Activated CD4-positive, alpha-beta T cell treated with anti-CD3 and anti-CD28 coated beads, Interleukin-2, amount 10 ng/mL, durations not matched to agents 24 days and 14 days (primary cell): ENCODE results near the gene TBX1. TPM values are rescaled to one million over a fixed set of nuclear protein-coding genes. Genes with fewer than 3 reads are reported as not detected.

Experiments
- DNase-seq: peaks from one replicate; pipeline ENCODE4 v3.0.0; 2022
- H3K27ac Mint-ChIP-seq: one replicate; pipeline ENCODE4 v1.8.0; 2022; ENCODE audit warnings: mild to moderate bottlenecking, mixed read lengths
- H3K27me3 Mint-ChIP-seq: one replicate; pipeline ENCODE4 v1.8.0; 2022; ENCODE audit warnings: mixed read lengths
- H3K36me3 Mint-ChIP-seq: one replicate; pipeline ENCODE4 v1.8.0; 2022; ENCODE audit warnings: low read depth, mild to moderate bottlenecking, mixed read lengths
- H3K4me1 Mint-ChIP-seq: one replicate; pipeline ENCODE4 v1.8.0; 2021; ENCODE audit warnings: mixed read lengths
- H3K4me3 Mint-ChIP-seq: one replicate; pipeline ENCODE4 v1.8.0; 2022; ENCODE audit warnings: mild to moderate bottlenecking, moderate library complexity, mixed read lengths
- H3K9me3 Mint-ChIP-seq: one replicate; pipeline ENCODE4 v1.8.0; 2021; ENCODE audit warnings: mixed read lengths
- intact Hi-C: fragments of 100-400 bp; cut with micrococcal nuclease; formaldehyde crosslinking; loops from one replicate; pipeline ENCODE4 v1.15.1; 2023
- total RNA-seq: library from RNA; stranded (reverse); gene quantifications from 2 replicates; pipeline ENCODE4 v1.2.3, GENCODE V29; 2022

Gene TBX1
- total RNA-seq, 1 donor from 2014 or later, result not detected

DNA sequence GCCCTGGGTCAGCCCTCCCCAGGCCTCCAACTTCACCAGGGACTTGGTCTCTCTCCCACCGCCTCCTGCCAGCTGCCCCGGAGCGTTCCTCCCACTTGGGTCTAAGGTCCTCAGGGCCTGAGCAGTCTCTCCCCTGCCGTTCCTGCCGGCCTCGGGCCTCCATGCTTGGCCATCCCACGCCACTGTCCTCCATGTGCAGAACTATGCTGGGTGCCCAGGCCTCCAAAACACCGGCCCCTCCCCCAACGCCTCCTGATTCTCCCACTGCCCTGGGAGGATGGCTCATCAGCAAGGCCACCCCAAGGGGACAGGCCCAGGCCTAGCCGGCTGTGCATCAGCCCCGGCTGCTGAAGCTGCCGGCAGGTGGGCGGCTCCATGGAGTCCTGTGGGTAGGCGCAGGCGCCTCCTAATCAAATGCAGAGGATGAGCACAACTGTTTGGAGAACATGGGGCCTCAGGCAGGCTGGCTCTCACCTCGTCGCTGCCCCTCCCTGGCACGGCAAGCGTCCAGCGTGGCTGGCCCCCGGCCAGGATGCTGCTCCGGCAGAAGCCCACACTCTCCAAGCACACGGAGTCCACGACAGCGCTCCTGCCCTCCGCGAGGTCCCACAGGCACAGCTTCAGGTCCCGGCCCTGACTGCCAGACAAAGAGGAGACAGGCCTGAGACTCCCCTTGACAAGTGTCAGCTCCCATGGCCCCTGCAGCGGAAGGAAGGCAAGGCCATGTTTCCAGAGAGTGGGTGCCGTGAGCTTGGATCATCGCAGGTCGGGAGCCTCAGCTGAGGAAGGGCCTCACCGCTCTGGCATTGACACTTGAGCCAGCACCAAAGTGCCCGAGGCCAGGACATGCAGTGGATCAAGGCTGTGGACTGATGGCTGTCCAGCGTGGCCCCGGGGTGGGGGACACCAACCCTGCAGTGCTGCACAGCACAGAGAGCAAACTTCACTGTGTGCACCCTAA lies 51.5 kb downstream of the TBX1 start:
- intact Hi-C loops, result no loop called here
- Mint-ChIP-seq H3K27ac (no peak overlapping the region), H3K36me3 (no peaks in the 10 kb centered on the region), H3K27me3 (no peaks in the 10 kb centered on the region), H3K4me1 (no peaks in the 10 kb centered on the region), H3K4me3 (no peak overlapping the region), H3K9me3 (no peaks in the 10 kb centered on the region)
- no peak for DNase-seq

DNA sequence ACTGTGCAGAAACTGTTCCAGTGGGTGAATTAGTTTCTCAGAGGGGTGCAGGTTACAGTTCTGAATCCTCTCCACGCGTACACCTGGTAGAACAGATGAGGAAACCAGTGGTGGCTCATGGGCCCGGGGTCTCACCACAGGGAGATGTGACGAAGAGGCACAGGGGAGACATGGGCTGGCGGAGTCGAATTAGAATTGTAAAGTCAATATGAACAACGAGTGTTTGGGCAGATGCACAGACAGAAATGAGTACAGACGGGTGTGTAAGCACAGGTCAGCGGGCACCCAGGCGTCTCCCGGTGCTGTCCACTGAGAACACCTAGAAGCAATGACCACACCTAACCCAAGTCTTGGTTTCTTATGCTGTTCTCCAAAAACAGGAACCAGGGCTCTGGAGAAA lies 52.3 kb downstream of the TBX1 start:
- no peaks in the 10 kb centered on the region for H3K9me3 Mint-ChIP-seq

DNA sequence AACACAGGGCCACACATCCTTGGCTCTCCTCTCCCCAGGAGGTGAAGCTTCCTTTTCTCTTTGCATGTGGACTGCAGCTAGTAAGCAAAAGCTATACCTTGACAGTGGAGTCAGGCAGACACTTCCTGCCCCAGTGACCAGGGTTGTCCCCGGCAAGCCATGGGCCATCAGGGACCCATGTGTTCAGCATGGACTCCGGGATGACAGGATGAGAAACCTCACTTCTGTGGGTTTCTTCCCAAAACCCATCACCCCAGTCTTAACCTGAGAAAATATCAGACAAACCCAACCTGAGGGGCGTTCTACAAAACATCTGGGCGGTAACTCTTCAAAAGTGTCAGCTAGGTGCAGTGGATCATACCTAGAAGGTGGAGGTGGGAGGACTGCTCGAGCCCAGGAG lies 53.9 kb downstream of the TBX1 start:
- no peak for DNase-seq
- no peaks in the 10 kb centered on the region for H3K9me3 Mint-ChIP-seq
- no peak overlapping the region for H3K27ac Mint-ChIP-seq
- H3K27me3 Mint-ChIP-seq, result no peaks in the 10 kb centered on the region
- H3K4me3 Mint-ChIP-seq, result no peak overlapping the region
- no peaks in the 10 kb centered on the region for H3K36me3 Mint-ChIP-seq
- H3K4me1 Mint-ChIP-seq, result no peaks in the 10 kb centered on the region
- intact Hi-C loops, result no loop called here

More for the DNA sequence above, 52.3 kb downstream of the TBX1 start:
- no peaks in the 10 kb centered on the region for H3K4me1 Mint-ChIP-seq
- H3K27ac Mint-ChIP-seq, result no peak overlapping the region
- H3K4me3 Mint-ChIP-seq, result no peak overlapping the region
- DNase-seq, result no peak
- no peaks in the 10 kb centered on the region for H3K36me3 Mint-ChIP-seq
- intact Hi-C loops, result no loop called here
- no peaks in the 10 kb centered on the region for H3K27me3 Mint-ChIP-seq

DNA sequence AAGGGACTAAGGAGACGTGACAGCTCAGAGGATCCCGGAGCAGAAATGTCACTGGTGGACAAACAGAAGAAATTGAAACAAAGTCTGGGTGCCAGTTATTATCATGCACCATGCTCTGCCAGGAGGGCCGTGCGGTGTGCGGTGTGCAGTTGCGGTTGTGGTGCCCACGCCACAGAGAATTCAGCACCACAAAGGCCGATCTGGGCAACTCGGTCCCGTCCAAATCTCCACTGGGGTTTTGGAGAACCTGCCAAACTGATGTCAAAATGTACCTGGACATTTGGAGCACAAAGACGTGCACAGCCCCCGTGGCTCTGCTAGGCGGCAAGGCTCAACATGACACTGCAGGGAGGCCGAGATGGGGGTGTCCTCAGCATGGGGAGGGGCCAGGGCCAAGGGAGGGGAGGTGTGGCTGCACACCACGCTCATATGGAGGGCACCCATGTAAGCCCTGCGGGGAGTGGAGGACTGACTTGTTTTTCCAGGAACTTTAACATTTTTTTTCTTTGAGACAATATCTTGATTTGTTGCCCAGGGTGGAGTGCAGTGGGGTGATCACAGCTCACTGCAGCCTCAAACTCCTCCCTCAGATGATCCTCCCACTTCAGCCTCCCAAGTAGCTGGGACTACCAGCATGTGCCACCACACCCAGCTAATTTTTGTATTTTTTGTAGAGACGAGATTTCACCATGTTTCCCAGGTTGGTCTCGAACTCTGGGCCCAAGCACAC lies 54.7 kb downstream of the TBX1 start:
- Mint-ChIP-seq H3K4me1 (no peaks in the 10 kb centered on the region), H3K36me3 (no peaks in the 10 kb centered on the region), H3K27ac (no peak overlapping the region), H3K27me3 (no peaks in the 10 kb centered on the region), H3K9me3 (no peaks in the 10 kb centered on the region), H3K4me3 (no peak overlapping the region)
- no peak for DNase-seq
- intact Hi-C loops, result no loop called here

DNA sequence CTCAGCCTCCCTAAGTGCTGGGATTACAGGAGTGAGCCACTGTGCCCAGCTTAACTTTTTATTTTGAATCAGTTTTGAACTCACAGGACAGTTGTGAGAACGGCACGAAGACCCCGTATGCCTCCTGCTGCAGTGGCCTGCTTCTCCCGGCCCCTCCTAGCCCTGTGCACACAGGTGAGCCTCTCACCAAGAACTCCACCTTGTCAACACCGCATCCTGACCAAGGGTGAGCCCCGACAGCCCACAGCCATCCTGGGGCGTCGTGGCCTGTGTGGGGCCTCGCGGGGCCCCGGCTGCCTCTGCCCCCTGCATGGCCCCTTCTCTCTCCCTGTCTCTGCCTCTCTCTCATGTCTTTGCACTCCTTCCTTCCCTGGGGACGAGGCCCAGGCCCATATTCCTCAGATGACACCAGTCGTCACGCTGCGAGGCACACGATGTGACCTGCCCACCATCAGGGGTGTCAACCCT lies 55.3 kb downstream of the TBX1 start:
- Mint-ChIP-seq H3K4me3 (no peak overlapping the region), H3K9me3 (no peaks in the 10 kb centered on the region), H3K36me3 (no peaks in the 10 kb centered on the region), H3K27me3 (no peaks in the 10 kb centered on the region), H3K4me1 (no peaks in the 10 kb centered on the region), H3K27ac (no peak overlapping the region)
- no peak for DNase-seq
- intact Hi-C loops, result no loop called here

DNA sequence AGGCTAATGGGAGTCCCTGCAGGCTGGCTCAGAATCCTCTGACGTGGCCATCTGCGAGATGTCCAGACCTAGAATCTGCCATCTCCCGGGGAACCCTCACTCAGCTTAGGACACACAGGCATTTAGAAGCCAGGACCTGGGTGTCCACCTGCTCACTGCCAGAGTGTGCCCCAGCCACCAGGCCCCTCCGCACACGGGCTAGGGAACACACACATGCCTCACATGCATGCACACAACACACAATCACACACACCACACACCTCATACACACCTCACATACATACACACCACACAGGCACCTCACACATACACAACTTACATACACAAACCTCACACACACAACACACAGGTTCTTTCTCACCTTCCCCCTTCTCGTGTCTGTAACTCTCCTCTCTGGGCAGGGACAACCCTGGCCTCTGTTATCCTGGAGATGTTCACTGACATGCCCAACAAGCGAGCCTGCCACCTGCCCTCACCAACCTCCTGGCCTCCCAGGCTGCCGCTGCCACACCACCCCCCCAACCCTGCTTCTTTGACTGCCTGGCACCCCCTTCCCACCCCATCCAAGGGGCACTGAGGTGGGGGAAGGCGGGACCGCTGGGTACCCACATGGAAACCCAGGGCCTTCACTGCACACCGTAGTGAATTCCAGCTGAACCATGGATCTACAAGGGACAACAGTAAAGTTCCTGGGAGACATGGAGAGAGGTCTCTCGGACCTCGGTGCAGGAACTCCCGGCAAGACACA lies 56.0 kb downstream of the TBX1 start:
- Mint-ChIP-seq H3K27me3 (no peaks in the 10 kb centered on the region), H3K36me3 (no peaks in the 10 kb centered on the region), H3K9me3 (no peaks in the 10 kb centered on the region), H3K4me3 (no peak overlapping the region), H3K4me1 (no peaks in the 10 kb centered on the region), H3K27ac (no peak overlapping the region)
- DNase-seq, result no peak
- intact Hi-C loops, result no loop called here

Other genes starting within 250 kb of the TBX1 start
- gene CLDN5, start 236.4 kb upstream of the TBX1 start, total RNA-seq, result 0.44 and 0.71 TPM in 2 replicates
- 0.44 and 1.4 TPM in 2 replicates for gene SEPTIN5, start 46.3 kb upstream of the TBX1 start, total RNA-seq
- not detected in 2 replicates for gene GP1BB, start 37.2 kb upstream of the TBX1 start, total RNA-seq
- 21.1 and 21.4 TPM in 2 replicates for gene GNB1L, start 94.1 kb downstream of the TBX1 start, total RNA-seq
- gene RTL10, start 94.1 kb downstream of the TBX1 start, total RNA-seq, result 20.0 and 23.4 TPM in 2 replicates
- gene COMT, start 181.0 kb downstream of the TBX1 start, total RNA-seq, result 104 and 110 TPM in 2 replicates
- gene TXNRD2, start 181.0 kb downstream of the TBX1 start, total RNA-seq, result 18.4 and 23.5 TPM in 2 replicates